GM12864 (cell line): ENCODE results near the gene FSTL4.

Source experiments
- DNase-seq: peaks from one replicate; pipeline ENCODE4 v3.0.0-alpha.2; 2011; ENCODE audit warnings: low read depth
- H3K4me3 ChIP-seq: 2 replicates; pipeline ENCODE4 v1.5.1; 2011; ENCODE audit warnings: mild to moderate bottlenecking, low read depth, low read length, control low read depth
- CTCF ChIP-seq: IDR thresholded peaks from 2 replicates; pipeline ENCODE4 v1.5.1; 2011; ENCODE audit warnings: low read depth, mild to moderate bottlenecking, moderate library complexity, low read length, control low read depth, inconsistent platforms; ENCODE audit errors: missing control alignments

The FSTL4 gene

GRCh38 chr5:133613184-133613583, 843 bp upstream of the FSTL4 start:
- H3K4me3 ChIP-seq = no peak overlapping the region
- no peak for DNase-seq
- TF ChIP-seq CTCF = no peak

- no peak for TF ChIP-seq CTCF
- no peak overlapping the region for H3K4me3 ChIP-seq
- no peak for DNase-seq
Measured at GRCh38 chr5:133611357-133612248, 738 bp downstream of the FSTL4 start.

- no peak overlapping the region for H3K4me3 ChIP-seq
- TF ChIP-seq CTCF = peak; percentile 45
- DNase-seq = no peak
Measured at GRCh38 chr5:133610489-133611356, 1.6 kb downstream of the FSTL4 start.

- H3K4me3 ChIP-seq = no peak overlapping the region
- no peak for DNase-seq
- no peak for TF ChIP-seq CTCF
Measured at GRCh38 chr5:133607451-133607850, 4.9 kb downstream of the FSTL4 start.

- TF ChIP-seq CTCF = no peak
- H3K4me3 ChIP-seq = no peak overlapping the region
- no peak for DNase-seq
Measured at GRCh38 chr5:133606835-133607234, 5.5 kb downstream of the FSTL4 start.

GRCh38 chr5:133605323-133605722, 7.0 kb downstream of the FSTL4 start:
- no peak overlapping the region for H3K4me3 ChIP-seq
- no peak for DNase-seq
- no peak for TF ChIP-seq CTCF
